GM04504 (cell line): Measurements from ENCODE around the gene XRCC5.
"Not testable (repeated sequence)": the region's sequence is repeated elsewhere in the genome, so short reads cannot be mapped to it uniquely, and the experiment has no call there.

Experiments
- DNase-seq: peaks from one replicate; pipeline ENCODE4 v3.0.0-alpha.2; 2012; ENCODE audit warnings: low read depth

The XRCC5 gene

DNA sequence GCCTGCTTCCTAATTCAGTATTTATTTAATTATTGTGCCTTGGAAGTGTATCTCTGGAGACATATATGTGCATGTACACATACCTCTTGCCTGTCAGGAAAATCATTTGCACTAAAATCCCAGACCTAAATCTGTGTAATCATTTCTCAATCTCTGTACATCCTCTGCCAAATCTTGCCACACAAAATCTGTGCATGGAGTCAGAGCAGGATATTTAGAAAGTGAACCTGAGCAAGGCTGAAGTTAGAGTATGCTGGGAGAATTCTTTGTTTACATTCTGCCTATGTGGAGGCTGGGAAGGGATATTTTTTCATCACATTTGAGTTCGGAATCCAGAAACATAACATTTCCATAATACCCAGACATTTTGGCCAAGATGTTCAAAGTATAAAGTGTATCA lies 9.3 kb downstream of the XRCC5 start:
- no peak for DNase-seq

GRCh38 chr2:216119146-216119545 lies 10.0 kb downstream of the XRCC5 start:
- DNase-seq, result no peak

DNA sequence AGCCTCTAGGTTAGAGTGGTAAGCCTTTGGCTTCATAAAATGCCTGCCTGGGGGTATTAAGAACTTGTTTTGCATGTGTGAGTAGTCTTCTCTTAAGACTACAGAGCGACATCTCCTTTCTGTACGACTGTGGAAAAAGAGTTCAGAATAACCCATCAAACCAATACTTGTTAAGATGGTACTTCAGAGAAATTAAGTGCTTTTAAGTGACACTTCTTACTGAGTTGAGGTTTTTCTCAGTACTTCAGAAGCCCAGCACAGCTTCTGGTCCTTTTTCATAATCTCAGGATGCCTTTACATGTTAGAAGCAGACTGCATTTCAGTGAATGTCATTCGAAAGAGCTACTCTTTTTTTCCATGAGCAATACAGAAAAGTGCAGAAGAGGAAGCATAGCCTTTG lies 10.8 kb downstream of the XRCC5 start:
- DNase-seq, result no peak

DNA sequence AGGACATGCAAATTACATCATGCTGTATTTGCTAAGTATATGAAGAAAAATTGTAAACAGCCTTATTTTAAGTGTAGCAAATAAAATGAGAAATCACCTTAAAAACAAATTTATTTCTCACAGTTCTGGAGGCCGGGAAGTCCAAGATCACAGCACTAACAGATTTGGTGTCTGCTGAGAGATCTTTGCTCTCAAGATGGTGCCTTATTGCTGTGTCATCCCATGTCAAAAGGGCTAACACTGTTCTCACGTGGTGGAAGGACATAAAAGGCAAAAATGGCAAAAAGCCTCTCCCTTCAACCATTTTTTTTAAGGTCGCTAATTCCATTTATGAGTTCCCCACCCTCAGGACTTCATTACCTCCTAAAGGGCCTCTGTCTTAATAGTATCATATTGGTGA lies 12.1 kb downstream of the XRCC5 start:
- DNase-seq, result no peak

- DNase-seq, result no peak
Measured at GRCh38 chr2:216126943-216127342, 17.8 kb downstream of the XRCC5 start.

DNA sequence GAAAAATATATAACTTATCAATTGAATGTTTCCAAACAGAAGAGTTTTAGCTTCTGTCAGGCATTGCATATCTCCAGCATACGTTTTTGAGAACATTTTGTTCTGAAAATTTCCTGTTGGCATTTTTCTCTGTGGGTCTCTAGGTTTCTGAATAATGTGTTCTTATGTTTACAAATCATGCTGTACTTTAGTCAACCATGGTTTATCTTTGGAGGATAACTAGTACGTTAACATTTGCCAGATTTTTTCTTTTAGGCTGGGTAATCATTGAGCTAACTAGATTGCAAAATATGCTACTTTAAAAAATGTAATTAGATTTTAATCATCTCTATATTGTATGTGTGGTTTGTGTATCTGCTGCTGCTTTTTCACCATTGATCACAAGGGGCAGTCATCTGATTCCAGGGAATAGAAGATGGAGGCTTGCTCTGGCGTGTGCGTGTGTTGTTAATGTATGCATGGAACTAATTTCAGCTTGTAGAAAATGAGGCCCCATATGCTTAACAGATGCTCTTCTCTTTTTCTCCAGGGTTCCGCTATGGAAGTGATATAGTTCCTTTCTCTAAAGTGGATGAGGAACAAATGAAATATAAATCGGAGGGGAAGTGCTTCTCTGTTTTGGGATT lies 21.3 kb downstream of the XRCC5 start:
- no peak for DNase-seq

DNA sequence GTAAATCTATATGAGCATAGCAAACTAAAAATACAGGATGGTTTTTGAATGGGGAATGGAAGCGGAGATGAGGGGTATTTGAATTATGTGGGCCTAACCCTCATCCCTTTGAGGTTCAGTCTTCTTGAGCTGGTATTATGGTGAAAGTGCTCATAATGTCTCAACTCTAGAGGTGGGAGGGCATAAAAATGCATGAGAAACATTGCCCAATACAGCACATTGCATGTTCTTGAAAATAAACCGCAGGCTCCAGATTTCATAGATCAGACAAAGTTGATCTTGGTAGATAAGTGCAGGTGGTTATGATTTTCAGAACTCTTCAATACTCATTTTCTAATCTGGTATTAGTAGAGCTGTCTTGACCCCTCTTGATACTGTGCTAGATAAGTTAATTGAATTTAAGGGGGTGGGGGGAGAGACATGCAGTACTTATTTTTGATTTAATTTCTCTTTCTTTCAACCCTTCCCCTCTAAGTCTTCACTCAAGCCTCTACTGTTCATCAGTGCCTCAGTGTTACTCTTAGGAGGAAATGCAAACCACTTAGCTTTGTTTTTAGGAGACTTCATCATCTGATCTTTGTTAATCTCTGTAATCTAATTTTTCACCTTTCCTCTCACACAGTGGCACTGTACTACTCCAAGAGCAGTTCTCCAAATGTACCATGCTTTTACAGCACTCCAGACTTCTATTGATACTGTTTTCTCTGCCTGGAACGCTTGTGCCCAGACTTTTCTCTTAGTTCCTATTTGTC lies 22.2 kb downstream of the XRCC5 start:
- no peak for DNase-seq

- DNase-seq, result no peak
Measured at GRCh38 chr2:216132585-216132984, 23.4 kb downstream of the XRCC5 start.

DNA sequence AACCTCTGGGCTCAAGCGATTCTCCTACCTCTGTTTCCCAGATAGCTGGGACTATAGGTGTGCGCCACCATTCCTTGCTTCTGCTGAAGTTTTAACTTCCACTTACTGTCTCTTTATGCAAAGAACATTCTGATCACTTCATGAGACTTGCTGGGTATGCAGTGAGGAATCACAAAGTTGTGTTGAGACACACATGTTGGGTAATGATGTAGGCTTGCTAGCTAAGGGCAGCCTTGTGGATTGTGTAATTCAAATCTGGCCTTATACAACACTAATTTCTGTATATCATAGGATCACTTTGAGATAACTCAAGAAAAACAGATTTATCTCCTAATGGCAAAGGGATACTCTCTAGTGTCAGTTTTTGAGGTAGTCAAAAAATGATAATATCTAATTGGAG lies 24.2 kb downstream of the XRCC5 start:
- no peak for DNase-seq

DNA sequence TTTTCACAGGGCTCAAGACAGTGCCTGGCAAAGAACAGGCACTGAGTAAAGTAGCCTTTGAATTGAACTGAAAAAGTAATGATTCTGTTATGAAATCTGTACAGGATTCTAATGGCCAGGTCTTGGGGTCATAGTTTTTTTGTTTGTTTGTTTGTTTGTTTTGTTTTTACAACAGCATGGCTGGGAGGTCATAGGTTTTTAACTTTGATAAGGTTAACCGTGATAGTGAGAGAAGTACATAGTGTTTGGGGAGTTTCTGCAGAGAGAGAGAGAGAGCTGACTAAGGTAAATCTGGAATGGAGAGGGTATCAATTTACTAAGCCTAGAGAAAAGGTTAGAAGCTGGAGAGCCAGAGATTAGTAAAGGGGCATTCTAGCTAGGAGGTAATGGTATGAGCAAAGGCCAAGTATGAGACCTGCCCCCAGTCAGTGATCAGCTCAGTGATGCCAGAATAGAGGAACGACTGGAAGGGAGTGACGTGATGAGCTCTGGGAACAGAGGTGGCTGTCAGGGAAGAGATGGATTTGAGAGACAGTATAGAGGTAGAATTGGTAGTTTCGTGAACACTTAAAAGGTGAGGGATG lies 25.9 kb downstream of the XRCC5 start:
- no peak for DNase-seq

- no peak for DNase-seq
Measured at GRCh38 chr2:216139884-216140283, 30.7 kb downstream of the XRCC5 start.

DNA sequence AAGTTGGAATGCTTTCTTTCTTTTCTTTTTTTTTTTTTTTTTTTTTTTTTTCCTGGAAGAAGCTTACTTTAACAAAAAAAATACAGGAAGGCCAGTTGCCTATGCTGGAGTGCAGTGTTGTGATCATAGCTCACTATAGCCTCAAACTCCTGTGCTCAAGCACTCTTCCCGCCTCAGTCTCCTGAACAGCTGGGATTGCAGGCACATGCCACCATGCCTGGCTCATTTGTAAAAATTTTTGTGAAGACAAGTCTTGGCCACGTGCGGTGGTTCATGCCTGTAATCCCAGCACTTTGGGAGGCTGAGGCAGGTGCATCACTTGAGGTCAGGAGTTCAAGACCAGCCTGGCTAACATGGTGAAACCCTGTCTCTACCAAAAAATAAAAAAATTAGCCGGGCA lies 32.4 kb downstream of the XRCC5 start:
- not testable (repeated sequence) for DNase-seq

DNA sequence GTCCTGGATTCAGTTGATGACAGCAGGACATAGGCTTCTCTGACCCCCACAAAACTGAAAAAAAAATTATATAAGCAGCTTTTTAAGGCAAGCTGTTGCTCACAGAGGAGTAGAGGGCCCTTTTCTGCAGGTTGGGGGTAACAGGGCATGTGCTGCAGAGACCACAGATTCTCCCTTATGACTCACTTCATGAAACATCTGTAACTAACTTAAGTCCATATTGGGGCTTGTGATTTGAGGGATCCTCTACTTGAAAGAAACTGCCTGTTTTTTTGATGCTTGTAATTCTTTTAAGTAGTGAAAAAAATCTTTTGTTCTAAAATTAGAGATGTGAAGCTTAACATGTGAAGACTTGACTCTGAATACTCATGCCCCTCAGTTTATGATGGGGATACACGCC lies 33.4 kb downstream of the XRCC5 start:
- peak; percentile 34 for DNase-seq

DNA sequence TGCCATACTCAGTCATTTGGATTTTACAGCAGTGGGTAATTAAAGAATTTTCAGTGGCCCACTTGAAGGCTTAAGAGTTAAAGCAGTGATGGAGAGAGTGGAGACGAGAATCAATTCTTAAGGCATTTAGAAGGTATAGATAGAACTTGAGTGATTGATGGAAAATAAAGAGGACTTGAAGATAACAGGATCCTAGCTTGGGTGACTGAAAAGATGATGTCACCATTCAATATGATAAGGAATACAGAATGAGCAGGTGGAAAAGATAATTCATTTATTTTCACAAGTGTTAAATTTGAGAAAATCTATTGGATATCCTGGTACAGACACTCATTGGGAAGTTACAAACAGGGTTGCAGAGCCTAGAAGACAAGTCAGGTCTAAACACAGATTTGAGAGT lies 35.2 kb downstream of the XRCC5 start:
- DNase-seq, result no peak

- no peak for DNase-seq
Measured at GRCh38 chr2:216144857-216145256, 35.7 kb downstream of the XRCC5 start.

DNA sequence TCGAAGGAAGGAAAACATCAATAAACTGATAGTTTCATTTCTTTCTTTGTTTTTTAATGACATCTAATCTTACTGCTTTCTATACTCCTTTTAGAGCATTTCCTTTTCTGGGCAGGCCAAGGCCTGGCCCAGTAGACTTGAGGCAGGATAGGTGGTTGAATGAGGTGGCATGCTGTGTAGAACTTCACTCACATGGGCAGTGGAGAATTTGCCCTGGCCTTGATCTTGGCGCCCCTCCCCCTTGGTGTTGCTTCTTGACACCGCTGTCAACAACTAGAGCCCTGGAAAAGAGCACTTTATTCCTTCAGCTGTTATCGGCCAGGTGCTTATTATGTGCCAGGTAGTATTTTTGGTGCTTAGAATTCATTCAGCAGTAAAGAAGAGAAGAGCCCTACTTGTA lies 37.4 kb downstream of the XRCC5 start:
- no peak for DNase-seq

DNA sequence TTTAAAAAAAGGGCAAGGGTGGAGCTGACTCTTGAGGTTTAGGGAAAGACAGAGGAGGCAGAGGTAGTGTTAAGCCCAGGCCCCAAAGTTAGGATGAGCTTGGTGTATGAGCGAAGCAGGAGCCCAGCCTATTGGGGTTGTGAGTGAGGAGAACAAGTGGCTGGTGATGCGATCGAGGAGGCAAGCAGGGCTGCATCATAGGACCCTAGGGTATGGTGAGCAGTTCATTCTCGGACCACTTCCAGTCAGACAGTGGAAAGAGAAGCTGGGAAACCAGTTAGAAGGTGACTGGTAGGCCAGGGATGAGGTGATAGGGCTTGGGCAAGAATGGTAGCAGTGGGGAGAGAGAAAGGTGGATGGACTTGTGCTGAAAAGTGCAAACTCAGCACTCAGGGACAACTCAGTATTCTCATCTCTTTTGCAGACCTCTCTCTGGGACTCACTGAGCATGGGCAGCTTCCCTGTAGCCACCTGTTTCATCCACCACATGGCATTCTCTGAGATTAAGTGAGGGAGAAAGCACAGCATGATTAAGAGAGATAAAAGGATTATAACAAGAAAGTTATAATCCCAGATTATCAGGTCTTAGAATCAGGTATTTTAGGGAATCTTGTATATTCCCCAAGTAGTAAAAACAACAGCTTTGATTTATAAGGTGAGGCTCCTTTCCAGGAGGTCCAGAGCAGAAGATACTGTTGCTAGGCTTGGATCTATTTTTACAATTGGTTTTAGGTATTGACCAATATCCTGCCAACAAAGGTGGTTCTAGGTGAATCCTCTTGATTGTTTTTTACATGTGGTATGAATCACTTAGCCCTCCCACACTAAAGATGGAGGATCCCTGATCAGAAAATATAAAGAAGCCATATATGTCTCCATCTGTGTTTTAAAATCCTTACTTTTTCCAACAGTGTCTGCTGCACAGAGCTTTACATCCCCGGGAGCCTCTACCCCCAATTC lies 38.3 kb downstream of the XRCC5 start:
- no peak for DNase-seq

DNA sequence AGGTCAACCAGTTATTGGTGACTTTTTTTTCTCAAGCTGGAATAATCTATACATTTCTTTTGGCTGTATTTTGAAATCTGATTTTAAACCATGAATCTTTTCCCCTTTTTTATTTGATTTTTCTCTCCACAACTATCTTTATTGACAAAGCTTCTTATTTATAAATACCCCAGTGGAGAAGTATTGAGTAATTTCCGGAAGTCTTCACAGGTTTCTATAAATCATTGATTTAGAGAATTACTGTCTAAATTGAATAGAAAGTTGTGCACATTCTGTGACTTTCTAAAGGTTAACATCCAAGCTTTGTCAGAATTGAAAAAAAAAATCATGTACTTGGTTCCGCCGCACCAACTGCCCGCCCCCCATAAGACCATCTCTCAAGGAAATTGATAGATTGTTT lies 39.8 kb downstream of the XRCC5 start:
- no peak for DNase-seq

GRCh38 chr2:216149741-216150140 lies 40.6 kb downstream of the XRCC5 start:
- no peak for DNase-seq

DNA sequence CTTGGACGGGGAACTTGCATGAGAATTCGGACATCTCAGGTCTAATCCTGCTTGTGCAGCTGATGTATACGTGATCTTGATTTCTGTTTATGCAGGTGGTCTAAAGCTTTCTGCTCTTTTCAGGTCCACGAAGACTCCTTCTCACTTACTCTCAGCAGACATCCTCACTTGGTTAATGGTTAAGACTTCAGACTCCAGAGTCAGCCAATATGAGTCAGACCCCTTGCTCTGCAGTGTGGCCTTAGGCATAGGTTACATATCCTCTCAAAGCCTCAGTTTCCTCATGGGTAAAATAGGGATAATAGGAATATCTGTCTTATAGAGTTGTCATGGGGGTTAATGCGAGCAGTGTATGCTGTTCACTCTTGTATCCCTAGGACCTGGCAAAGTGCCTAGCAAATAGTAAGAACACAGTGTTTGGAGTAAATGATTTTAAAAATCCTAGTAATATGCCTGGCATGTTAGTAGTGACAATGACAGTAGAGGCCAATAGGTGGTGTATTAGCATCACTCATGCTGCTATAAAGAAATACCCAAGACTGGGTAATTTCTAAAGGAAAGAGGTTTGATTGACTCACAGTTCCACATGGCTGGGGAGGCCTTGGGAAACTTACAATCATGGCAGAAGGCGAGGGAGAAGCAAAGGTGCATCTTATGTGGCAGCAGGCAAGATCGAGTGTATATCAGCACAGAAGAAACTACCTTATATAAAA lies 42.3 kb downstream of the XRCC5 start:
- DNase-seq, result no peak

DNA sequence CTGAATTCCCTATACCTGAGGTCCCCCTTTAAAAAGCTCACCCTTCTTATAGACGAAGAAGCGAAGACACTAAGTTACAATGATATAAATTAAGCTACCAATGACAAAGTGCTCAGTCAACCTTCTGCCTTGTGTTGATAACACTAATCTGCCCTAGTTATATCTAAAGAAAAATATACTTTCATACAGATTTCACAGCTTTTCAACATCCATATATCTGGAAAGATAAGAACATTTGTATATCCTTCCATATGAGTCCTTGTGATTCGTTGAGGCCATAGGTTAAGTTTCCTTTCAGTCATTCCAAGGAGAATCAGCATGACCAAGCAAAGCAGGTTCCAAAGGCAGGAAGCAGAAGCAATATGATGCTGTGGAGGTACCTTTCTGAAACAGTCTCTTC lies 46.8 kb downstream of the XRCC5 start:
- DNase-seq, result no peak

DNA sequence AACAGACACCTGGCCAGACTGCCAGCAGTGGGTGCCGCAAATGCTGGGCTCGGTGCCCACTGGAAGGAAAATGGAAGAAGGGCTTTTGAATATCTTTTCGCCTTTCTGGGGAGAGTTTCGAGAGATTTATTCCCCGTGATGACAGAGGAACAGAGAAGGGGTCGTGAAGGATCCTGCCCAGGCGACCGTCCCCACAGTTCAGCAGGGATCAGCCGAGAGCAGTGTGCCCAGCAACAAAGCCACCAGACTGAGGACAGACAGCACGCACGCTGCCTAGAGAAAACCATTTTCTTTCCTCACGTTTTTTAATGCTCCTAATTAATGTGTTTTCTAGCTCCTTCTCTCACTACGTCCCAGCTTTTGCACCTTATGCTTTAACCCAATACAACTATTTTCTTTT lies 47.7 kb downstream of the XRCC5 start:
- DNase-seq, result no peak
